Fibroblast of skin of left quadriceps (primary cell): Measurements from ENCODE around the gene CENPU.
"Not testable (repeated sequence)": the region's sequence is repeated elsewhere in the genome, so short reads cannot be mapped to it uniquely, and the experiment has no call there.

Experiments used
- DNase-seq, 2 experiments: peaks; one replicate each; pipeline ENCODE4 v3.0.0-alpha.2; 2013; ENCODE audit warnings: low read depth in 2 of 2

CENPU gene, protein sequence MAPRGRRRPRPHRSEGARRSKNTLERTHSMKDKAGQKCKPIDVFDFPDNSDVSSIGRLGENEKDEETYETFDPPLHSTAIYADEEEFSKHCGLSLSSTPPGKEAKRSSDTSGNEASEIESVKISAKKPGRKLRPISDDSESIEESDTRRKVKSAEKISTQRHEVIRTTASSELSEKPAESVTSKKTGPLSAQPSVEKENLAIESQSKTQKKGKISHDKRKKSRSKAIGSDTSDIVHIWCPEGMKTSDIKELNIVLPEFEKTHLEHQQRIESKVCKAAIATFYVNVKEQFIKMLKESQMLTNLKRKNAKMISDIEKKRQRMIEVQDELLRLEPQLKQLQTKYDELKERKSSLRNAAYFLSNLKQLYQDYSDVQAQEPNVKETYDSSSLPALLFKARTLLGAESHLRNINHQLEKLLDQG

DNA sequence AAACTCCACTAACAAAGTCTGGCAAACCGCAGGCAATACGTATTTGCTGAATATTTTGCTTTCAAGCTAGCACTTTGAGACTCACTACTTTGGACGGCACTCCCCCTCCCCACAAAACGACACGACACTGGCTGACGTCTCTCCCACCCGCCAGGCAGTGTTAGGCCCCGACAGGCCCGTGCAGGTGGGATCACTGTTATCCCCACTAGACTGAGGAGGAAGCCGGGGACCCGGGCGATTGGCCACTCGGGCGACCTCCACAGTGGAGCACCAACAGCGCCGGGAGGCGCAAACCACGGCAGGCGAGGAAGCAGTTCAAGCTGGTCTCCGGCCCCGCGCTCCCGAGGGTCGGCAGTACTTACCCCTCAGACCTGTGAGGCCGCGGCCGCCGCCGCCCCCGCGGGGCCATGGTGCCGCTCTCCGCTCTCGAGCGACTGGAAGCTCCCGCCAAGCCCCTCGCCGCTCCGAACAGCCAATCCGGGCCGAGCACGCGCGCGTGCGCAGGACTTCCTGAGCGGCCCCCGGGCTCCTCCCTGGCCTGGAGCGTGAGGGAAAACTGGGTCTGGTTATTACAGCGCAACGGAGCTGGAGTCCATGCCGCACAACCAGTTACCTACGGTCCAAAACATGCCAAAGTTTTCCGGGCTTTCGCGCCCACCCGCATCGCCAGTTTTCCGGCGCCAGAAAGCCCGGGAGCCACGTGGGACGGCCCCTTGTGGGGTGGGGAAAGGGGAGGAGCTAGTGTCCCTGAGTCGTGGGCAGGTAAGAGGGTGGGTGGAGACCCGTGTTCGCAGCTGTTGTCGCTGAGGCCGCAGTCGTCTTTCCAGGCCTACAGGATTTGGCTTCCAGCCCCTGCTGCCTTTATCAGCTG, at the start of gene CENPU:
TSS of gene CENPU (minus strand) at position 443 of the 871 bp plus-strand sequence. CDS start at position 409, 34 bp downstream.
- peak; percentile 97 to 98 for DNase-seq

DNA sequence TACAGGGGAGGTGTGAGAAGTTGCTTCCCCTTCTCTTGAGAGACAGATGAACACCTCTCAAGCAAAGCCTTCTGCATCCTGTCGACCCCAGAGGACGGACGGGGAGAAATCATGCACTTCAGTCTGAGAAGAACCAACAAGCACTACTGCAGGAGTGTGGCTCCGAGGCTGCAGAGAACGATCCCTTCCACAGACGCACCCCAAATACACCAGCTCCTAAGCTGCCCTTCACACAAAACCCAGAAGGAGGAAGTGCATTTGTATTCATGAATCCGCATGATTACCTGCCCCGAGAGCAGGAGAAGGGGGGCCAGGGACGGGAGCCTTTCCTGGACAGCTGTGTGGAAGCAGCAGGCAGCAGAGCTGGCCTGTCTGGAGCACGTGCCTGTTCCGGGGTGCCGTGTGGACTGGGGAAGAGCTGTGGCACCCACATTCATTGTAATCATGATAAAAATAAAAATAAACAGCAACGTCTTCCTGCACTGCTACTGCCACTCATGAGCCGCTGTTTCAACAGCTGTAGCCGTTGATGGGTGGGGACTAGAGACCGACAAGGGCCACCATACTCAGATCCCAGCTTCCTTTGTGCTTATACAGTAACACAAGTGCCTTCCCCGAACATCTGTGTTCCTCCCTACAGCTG, 49.0 kb upstream of the CENPU start:
- no peak for DNase-seq

DNA sequence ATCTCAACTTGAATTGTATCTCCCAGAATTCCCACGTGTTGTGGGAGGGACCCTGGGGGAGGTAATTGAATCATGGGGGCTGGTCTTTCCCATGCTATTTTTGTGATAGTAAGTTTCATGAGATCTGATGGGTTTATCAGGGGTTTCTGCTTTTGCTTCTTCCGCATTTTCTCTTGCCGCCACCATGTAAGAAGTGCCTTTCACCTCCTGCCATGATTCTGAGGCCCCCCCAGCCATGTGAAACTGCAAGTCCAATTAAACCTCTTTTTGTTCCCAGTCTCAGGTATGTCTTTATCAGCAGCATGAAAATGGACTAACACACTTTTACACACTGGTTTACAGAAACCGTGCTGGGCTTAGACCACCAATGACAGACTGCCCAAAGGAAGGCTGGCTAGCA, 45.3 kb upstream of the CENPU start:
- DNase-seq, result not testable (repeated sequence)

DNA sequence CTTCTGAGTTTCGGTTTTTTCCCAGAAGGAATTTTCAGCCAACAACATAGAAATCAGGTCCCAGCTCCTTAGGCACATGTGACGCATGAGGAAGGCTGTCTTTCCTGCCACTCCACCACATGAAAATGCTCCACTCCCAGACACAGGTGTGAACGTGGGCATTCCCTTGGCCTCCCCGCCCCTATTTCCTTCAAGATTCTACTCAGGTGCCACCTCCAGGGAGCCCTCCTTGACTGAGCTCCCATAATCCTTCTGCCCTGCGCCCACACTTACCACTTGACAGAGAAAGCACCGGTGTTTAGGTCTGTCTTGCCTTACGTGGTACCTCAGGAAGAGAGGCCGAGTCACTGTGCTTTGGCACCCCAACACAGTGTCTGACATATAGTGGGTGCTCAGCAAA, 44.4 kb upstream of the CENPU start:
- DNase-seq, result no peak

DNA sequence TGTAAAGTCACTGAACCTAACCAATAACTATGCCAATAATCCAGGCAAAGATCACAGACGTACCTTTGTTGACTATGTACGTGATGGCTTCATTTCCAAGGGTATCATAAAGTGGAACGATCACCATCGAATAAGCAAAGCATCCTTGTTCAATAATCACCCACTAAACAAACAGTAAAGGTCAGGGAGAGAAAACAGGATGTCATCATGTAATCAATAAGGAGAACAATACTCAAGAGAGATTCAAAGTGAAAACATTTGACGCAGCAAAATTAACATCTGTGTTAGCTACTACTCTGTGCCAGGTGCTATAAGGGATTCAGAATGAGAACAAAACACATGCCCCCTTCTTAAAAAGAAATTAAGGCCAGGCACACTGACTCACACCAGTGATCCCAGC, 42.9 kb upstream of the CENPU start:
- DNase-seq, result no peak

DNA sequence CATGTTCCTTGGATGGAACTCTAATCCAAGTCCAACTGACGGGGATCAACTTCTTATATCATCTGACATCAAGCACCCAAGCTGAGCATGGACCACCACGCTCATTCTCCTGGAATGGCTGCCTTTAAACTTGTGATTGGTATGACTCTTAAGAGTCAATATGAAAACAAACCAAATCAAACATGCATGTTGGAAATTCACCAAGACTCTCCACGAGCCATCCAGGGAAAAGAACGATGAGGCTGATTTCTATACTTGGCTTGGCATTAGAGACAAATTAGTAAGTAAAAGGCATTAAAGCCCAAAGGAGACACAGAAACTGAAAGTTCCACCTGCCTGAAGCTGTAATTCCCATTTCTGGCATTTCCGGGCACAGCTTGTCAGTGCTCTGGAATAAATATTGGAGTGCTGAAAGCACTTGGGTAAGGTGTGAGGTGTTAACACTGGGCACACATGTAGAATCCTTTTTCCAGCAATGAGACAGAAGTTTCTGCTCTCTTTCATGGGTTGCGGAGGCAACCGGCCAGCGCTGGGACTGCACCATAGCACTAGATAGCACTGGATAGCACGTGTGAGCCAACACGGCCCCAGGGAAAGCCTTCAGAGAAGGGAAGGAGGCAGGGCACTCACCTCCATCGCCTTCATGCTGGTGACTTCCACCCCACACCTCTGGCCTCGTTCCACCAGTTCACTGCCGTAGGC, 42.1 kb upstream of the CENPU start:
- DNase-seq, result no peak

DNA sequence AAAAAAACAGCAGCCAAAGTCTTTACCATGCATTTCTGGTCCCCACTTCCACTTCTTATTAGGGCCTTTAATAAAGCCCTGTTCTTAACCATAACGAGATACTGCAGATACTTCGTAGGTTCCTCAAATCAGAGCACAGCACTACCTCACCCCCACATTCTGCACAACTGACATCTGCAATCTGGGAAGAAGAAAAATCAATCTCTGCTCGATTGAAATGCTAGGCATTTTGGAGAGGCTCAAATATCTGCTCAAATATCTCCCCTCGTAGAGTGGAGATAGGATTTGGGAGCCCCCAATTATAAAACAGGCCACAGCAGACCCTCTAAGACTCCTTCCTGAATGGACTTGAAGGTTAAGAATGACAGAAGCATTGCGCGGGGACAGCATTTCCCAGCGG, 40.3 kb upstream of the CENPU start:
- no peak for DNase-seq

DNA sequence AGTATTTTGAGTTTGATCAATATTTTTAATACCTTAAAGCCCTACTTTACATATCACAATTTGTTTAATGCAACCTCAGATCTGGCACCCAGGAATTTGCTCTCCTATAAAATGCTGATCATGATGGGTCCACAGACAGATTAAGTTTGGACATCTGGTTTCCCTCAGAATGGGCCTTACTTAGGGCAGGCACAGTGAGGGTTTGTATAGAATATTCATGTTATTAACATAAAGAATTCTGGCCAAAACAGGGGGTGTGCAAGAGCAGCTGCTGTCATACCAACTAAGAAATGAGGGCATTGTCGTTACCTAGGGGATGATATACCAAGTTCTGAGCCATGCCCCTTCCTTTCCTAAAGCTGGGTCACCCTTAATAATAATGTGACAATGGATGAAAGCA, 37.5 kb upstream of the CENPU start:
- DNase-seq, result no peak

DNA sequence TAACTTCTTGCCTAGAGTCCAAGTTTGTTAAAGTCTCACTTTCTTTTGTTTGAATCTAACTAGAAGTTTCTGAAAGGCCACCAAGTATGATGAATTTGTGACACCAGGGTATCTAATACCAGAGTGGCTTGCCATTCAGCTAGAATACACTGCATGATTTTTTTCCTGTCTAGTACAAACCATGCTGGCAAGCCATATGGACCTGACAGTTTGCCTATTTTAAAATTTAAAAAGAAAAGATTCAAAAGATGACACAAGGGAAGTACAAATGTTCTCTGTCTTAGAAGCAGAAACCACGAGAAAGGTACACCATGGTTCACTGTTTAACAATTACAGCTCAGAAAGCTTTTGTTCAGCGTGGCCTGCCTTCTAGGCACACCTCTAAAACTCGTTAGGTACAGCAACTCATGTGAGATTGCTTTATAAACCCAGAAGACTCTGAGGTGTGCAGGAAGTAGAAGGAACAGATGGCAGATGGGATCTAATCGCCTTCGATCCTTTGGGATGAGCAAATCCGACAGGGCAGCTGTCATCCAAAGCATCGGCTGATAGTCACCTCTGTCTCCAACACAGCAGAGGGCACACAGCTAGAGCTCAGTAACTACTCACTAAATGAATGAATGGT, 35.4 kb upstream of the CENPU start:
- no peak for DNase-seq

DNA sequence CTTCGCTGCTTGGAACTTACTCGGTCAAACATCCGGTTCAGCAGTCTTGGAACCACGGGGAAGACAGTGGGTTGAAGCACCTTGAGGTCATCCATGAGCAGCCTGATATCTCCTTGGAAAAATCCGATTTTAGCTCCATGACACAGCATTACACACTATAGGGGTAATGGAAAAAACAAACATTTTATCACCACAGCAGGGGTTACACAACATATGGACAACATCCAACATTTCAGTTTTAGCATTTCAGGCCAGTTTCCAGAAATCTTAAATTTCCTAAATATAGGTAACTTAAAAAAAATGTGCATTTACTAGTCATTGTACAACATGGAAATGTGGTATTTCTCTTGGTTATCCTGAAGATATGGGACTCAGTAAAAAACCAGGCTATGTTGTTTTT, 34.4 kb upstream of the CENPU start:
- no peak for DNase-seq

DNA sequence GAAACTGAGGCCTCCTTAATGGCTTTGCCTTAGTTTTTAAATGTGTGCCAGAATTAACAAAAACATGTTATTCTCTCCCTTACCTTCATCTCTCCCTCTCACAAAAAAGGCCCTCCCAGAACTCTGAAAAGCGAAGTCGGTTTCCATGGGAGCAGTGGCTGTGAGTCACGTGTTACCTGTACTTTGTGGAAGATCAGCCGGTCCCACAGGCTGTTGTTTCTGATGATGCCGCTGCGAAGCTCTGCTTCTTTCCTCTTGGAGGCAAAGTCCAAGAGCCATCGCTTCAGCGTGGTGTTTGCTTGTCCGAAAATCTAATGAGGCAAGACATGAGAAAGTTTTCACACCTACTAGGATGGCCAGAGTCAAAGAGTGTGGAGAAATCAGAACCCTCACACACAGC, 32.5 kb upstream of the CENPU start:
- DNase-seq, result no peak

DNA sequence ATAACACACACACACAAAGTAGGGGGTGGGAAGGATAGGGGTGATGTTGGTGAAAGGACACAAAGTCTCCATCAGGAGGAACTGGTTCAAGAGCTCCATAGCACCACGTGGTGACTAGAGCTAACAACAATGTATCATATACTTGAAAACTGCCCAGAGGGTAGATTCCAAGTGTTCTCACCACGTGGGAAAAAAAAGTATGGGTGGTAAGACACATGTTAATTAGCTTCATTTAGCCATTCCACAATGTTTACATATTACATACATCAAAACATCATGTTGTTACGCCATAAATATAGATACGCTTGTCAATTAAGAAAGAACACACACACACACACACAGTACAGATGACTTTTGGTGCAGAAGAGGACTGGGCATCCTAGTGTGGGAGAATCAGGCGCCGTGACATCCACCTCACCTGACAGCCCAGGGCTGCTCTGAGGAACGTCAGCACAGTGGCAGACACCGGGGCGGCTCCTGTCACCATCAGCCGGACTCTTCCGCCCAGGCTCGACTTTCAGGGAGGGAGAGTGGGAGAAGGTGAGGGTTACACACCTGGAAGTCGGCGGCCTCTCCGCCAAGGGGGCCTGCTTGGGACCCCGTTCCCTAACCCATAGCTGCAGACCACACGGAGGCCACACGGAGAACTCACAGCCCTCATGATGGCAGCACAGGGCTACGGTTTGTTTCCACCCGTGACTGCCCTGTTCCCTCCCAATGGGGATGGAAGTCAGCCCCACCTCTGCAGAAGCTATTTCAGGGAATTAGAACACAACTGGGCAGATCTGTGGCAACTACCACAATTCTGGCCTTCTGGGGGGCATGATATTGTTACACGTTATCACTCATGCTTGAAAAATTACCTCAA, 31.8 kb upstream of the CENPU start:
- no peak for DNase-seq

DNA sequence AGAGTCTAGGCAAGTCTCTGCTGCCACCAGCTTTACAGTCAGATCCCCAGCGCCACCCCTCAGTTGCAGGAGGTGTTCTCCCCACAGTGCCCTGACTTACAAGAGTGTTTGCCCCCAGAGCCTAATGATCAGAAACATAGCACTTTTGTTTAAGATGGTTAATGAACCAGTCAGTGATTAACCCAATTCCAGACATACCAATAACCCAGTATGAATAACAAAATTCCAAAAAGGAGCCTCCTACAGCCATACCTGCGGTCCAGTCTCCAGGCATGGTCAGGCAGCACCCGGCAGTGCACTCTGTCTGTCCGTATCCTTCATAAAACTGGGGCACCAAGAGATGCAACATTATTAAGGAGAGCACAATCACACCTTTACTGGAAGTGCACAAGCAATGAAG, 30.7 kb upstream of the CENPU start:
- no peak for DNase-seq

DNA sequence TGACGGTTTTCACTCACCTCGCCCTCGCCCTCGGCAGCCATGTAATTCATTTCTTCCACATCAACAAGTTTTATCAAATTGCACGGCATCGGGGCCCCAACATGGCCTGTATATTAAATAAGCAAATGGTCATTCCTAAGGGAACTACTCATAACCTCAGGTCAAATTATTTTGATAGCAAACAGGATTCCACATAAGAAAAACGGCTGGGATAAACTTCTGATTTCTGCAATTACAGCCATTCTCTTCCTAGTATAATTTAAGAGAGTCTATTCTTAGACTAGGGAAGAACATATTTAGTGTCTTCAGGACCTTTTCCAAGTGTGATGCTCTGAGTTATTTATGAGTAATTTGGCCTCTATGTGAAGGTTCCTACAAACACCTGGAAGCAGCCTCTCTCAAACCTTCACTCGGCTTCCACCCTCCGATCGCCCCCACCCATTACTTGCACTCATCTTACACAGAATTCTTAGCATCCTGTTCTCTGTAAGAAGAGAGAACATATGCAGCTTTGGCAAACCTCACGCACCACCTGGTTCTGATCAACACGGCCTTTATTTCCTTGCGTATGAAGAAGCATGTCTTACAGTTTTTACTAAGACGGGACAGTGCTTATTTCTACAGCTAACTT, 29.4 kb upstream of the CENPU start:
- DNase-seq, result peak; percentile 77 to 79

DNA sequence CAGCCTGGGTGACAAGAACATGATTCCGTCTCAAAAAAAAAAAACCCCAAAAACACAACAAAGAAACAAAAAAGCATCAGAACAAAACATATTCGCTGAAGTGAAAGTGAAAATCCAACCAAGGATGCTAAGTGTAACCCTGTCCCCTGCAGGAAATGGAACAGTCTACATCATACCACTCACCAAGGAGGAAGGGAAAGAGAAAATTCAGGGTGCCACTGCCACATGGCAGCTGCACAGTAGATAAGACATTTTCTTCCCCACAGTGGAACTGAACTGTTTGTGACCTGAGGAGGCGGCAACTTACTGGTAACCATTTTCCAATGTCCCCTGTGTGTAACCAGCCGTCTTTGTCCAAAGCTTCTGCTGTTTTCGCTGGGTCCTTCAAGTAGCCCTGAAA, 28.2 kb upstream of the CENPU start:
- no peak for DNase-seq

DNA sequence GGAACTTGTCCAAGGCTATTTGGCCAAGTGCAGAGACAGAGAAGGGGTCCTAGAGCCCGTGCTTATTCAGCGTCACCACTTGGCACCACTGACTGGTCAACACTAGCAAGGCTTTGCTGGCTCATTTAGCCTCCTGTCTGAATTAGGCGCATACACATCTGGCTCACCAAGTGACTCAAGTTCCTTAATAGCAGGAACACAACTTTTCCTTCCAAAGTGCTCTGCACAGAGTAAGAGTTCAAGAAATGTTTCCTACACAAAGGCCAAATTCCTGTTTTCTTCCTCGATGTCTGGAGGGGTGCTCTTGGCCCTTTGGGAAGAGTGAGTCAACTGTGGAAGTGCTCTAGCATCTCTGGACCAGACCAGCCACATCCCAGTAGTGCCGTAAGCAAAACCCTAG, 26.8 kb upstream of the CENPU start:
- no peak for DNase-seq

DNA sequence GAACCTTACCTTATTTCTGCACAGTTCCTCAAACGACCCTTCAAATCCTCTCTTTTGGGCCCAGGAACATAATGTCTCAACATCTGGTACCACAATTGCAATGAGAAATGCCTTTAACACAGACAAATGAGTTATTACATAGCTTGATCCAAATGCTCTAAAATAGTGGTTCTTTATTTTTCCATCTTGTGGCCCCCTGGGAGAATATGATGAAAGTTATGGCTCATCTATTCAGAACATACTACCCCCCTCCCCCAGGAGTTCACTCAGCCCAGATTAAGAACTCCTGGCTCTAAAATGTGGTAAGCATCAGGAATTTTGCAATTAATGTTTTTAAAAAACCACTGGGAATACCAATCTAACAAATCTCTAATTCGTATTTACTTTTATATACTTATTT, 23.9 kb upstream of the CENPU start:
- DNase-seq, result peak; percentile 45 to 51

DNA sequence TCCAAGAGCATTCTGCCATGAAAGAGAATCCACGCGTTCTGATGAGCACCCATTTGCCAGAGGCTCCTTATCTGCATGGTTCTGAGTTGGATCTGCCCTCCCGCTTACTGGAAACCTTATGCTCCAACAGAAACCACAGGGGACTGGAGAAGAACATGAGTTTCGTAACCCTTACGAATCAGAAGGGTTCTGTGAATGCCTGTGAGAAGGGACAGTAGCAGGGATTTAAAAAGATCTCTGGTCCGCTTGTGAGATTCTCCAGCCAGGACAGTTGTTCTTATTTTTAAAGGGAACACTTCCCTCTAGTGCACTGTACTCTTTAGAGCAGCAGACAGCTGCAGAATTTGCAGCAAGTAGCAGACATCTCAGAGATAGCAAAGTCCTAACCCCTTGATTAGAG, 22.5 kb upstream of the CENPU start:
- no peak for DNase-seq

DNA sequence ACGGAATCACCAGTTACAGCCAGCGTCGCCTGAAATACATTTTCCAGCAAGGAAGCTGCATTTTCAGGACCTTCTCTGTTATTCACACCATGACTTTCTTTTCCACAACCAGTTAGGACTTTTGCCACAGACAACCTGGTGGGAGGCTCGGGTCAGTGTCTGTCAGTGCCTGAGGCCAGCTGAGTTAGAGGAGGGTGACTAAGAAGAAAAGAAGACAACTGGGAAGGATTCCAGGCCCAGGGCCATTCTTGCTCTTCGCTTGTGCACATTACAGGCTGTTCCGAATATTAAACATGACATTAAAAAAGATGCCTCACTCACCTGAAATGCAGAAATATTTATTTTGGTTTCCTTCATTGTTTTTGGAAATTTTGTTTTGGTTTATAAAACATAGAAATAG, 21.4 kb upstream of the CENPU start:
- no peak for DNase-seq
